GM12872 (cell line): ENCODE measurements around the gene THSD4.

Source experiments
- TF ChIP-seq, protein P1 (sequence below): IDR thresholded peaks from 3 replicates; pipeline ENCODE4 v1.5.1; 2011; ENCODE audit warnings: low read depth, mild to moderate bottlenecking, low read length, moderate library complexity; ENCODE audit not compliant: insufficient read depth

Gene THSD4

DNA sequence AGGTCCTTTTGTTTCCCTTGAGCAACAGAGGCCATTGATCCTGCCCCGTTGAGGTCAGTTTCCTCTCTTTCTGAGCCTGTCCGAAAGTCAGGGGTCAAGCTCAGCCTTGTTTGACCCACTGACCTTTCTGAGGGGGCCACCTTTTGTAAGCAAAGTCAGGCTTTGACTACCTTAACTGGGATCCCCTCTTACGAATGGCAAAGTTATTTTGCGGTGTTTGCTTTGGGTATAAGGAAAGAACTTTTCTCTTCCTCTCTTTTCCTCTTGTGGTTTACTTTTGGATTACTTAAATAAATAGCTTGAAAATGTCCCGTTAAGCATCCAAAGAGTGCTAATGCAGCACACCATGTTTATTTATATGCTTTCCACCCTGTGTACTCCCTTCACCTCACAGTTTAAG is 340.6 kb downstream of the THSD4 start:
- TF ChIP-seq, protein P1, sequence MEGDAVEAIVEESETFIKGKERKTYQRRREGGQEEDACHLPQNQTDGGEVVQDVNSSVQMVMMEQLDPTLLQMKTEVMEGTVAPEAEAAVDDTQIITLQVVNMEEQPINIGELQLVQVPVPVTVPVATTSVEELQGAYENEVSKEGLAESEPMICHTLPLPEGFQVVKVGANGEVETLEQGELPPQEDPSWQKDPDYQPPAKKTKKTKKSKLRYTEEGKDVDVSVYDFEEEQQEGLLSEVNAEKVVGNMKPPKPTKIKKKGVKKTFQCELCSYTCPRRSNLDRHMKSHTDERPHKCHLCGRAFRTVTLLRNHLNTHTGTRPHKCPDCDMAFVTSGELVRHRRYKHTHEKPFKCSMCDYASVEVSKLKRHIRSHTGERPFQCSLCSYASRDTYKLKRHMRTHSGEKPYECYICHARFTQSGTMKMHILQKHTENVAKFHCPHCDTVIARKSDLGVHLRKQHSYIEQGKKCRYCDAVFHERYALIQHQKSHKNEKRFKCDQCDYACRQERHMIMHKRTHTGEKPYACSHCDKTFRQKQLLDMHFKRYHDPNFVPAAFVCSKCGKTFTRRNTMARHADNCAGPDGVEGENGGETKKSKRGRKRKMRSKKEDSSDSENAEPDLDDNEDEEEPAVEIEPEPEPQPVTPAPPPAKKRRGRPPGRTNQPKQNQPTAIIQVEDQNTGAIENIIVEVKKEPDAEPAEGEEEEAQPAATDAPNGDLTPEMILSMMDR = no peak

DNA sequence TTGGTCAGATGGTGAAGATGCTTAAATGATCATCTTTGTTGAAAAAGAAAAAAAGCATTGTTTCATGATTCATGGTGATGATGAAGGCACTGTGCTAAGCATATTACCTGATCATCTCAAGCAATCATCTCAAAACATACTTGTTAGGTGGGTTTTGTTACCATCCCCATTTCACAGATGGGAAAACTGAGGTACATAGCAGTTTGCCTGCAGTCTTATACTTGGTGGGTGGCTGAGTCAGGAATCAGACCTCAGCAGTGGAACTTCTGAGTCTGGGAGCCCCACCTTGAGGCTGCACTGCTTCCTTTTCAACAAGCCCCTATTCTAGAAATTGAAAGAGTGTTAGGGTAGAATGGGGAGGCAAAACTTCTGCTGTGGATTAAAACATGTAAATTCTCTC is 341.1 kb downstream of the THSD4 start:
- TF ChIP-seq, protein P1 = no peak

DNA sequence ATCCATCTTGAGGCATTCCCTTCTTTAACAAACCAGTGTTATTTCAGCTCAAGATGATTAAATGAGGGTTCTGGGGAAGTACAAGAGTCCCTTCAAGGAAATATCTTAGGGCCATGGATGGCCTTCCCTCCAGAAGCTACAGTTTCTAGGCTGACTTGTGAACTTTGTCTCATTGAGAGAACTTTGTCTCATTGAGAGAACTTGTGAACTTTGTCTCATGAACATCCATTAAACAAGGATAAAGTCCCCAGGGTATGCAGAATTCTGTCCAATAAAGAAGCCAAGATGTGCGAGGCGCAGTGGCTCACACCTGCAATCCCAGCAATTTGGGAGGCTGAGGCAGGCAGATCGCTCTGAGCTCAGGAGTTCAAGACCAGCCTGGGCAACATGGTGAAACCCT is 341.5 kb downstream of the THSD4 start:
- TF ChIP-seq, protein P1 = no peak

DNA sequence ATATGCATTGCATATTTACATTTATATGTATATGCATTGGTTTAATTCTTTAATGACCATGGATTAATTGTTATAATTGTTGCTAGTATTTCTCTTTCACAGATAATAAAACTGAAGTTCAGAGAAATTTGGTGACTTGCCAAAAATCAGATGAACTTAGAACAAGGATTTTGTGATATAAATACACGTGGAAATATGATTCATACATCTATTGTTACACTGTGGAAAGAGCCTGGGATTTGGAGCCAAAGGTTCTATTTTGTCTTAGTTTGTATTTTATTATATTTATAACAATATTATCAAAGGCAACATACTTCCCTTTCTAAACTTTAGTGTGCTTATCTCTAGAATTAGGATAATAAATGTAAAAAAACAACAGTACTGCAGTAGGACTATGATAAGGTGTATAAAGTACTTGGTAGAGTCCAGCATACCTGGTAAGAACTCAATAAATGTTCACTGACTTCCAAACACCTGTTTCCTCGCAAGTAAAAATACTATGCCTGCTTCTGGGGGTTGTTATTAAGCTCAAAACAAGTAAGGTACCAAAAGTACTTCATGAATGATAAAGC is 342.9 kb downstream of the THSD4 start:
- TF ChIP-seq, protein P1 = no peak

DNA sequence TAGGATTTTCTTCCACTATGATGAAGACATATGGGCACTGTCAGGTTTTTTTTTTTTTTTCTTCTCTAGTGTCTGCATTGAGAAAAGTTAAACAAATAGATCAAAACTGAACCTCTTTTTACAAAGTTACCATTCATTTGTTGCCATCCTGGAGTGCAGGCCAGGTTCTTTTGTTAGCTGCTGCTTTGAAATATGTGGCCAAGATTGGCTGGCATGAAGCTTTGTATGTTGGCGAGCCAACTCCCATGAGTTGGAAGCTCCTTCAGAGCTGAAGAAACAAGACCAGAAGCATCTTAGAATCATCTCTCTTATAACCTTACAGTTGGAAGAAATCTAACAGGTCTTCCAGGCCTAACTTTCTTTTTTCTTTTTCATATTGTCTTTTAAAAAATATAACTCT is 346.5 kb downstream of the THSD4 start:
- TF ChIP-seq, protein P1 = no peak

DNA sequence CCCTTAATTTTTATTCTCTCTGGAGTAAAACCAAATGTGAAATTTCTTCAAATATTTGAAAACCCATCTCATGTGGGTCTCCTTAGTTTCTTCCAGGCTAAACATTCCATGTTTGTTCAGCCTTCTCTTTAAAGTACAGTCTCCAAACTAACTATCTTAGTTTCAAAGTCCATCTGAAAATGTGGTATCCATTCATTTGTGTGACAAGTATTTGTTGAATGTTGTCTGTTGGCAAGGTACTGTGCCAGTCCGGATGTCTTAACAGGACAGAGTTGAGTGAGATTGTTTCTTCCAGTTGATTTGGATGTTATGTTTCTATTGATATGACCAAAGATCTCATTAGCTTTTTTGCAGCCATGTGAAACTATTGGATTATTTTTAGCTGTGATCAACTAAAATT is 347.4 kb downstream of the THSD4 start:
- TF ChIP-seq, protein P1 = no peak

DNA sequence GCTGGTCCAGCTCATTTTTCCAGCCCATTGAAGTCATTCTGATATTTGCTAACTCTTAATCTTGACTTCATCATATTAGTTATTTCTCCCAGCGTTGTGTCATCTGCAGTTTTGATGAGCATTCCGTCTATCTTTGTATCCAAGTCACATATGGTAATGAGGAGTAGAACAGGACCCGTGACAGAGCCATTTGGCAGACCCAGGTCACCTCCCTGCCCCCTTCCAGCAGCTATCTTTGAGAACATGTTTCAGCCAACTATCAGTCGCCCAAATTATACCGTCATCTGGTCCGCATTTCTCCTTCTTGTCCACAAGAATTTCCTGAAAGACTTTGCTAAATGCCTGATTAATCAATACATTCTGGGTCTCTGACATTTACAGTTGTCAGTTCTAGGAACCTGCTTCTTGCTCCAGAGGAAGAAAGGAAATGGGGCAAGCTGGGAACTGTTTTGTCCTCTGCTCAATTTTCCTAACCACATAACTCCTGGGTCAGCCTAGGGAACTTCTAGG is 347.9 kb downstream of the THSD4 start:
- TF ChIP-seq, protein P1 = no peak
